Measurements from ENCODE around the gene UBD.

The UBD gene

GRCh38 chr6:29527126-29527525, 32.4 kb downstream of the UBD start:
- Histone ChIP-seq H3K4me3 (ENCODE audit: low read length, poor library complexity, severe bottlenecking) (no peak overlapping the region), H3F3A (ENCODE audit: low read depth) (peaks cover 16% of the 10 kb centered on the region), H4K20me1 (ENCODE audit: insufficient read depth, low read length, poor library complexity, severe bottlenecking) (no peaks in the 10 kb centered on the region), H3K9ac (ENCODE audit: low read depth, low read length, poor library complexity, severe bottlenecking) (no peak overlapping the region), H3K9me2 (replicated peaks; ENCODE audit: low read depth, low read length) (no peaks in the 10 kb centered on the region), H3K9me3 (ENCODE audit: insufficient read depth, low read depth, low read length) (peaks cover 5% of the 10 kb centered on the region; the same call in 1 of the 2 replicates), H3K4me1 (ENCODE audit: insufficient read depth, low read length, poor library complexity, severe bottlenecking) (peaks cover 57% of the 10 kb centered on the region), H3K27me3 (ENCODE audit: insufficient read depth, low read length, poor library complexity, severe bottlenecking) (no peaks in the 10 kb centered on the region), H3K4me2 (ENCODE audit: low read depth, low read length, poor library complexity, severe bottlenecking) (no peak overlapping the region), H3K36me3 (ENCODE audit: insufficient read depth, low read length) (no peaks in the 10 kb centered on the region), H2AFZ (ENCODE audit: low read length) (no peak overlapping the region), H3K79me2 (ENCODE audit: insufficient read depth, low read length) (no peaks in the 10 kb centered on the region)
- TF ChIP-seq, protein P1, sequence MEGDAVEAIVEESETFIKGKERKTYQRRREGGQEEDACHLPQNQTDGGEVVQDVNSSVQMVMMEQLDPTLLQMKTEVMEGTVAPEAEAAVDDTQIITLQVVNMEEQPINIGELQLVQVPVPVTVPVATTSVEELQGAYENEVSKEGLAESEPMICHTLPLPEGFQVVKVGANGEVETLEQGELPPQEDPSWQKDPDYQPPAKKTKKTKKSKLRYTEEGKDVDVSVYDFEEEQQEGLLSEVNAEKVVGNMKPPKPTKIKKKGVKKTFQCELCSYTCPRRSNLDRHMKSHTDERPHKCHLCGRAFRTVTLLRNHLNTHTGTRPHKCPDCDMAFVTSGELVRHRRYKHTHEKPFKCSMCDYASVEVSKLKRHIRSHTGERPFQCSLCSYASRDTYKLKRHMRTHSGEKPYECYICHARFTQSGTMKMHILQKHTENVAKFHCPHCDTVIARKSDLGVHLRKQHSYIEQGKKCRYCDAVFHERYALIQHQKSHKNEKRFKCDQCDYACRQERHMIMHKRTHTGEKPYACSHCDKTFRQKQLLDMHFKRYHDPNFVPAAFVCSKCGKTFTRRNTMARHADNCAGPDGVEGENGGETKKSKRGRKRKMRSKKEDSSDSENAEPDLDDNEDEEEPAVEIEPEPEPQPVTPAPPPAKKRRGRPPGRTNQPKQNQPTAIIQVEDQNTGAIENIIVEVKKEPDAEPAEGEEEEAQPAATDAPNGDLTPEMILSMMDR (conservative IDR thresholded peaks at IDR 0.05; ENCODE audit: low read length), result no peak
- TF ChIP-seq EZH2phosphoT487 (IDR thresholded peaks at IDR 0.05; ENCODE audit: borderline replicate concordance), result no peak

- no peak for TF ChIP-seq EZH2phosphoT487 (IDR thresholded peaks at IDR 0.05; ENCODE audit: borderline replicate concordance)
- TF ChIP-seq, protein P1 (conservative IDR thresholded peaks at IDR 0.05; ENCODE audit: low read length), result no peak
These were observed 34.3 kb downstream of the UBD start for GRCh38 chr6:29525311-29525639.

GRCh38 chr6:29524444-29525310, 34.9 kb downstream of the UBD start:
- Histone ChIP-seq H3K9me2 (replicated peaks; ENCODE audit: low read depth, low read length) (no peaks in the 10 kb centered on the region), H4K20me1 (ENCODE audit: insufficient read depth, low read length, poor library complexity, severe bottlenecking) (no peaks in the 10 kb centered on the region), H3K4me1 (ENCODE audit: insufficient read depth, low read length, poor library complexity, severe bottlenecking) (peaks cover 70% of the 10 kb centered on the region), H3K36me3 (ENCODE audit: insufficient read depth, low read length) (no peaks in the 10 kb centered on the region), H3K9ac (ENCODE audit: low read depth, low read length, poor library complexity, severe bottlenecking) (peak overlapping the region; percentile 49), H3K79me2 (ENCODE audit: insufficient read depth, low read length) (no peaks in the 10 kb centered on the region), H2AFZ (ENCODE audit: low read length) (0 out of 2 replicates have a peak overlapping the region, but pooled peaks have one; percentile 38), H3F3A (ENCODE audit: low read depth) (peaks cover 16% of the 10 kb centered on the region), H3K4me2 (ENCODE audit: low read depth, low read length, poor library complexity, severe bottlenecking) (peak overlapping the region; percentile 62), H3K4me3 (ENCODE audit: low read length, poor library complexity, severe bottlenecking) (peak overlapping the region; percentile 52), H3K9me3 (ENCODE audit: insufficient read depth, low read depth, low read length) (peaks cover 5% of the 10 kb centered on the region; the same call in 1 of the 2 replicates), H3K27me3 (ENCODE audit: insufficient read depth, low read length, poor library complexity, severe bottlenecking) (no peaks in the 10 kb centered on the region)
- TF ChIP-seq, protein P1 (conservative IDR thresholded peaks at IDR 0.05; ENCODE audit: low read length), result no peak
- no peak for TF ChIP-seq EZH2phosphoT487 (IDR thresholded peaks at IDR 0.05; ENCODE audit: borderline replicate concordance)

More at GRCh38 chr6:29525311-29525639, 34.3 kb downstream of the UBD start:
- H3K9ac ChIP-seq (ENCODE audit: low read depth, low read length, poor library complexity, severe bottlenecking), result peak overlapping the region; percentile 49
- peak overlapping the region; percentile 52 for H3K4me3 ChIP-seq (ENCODE audit: low read length, poor library complexity, severe bottlenecking)
- H3K27me3 ChIP-seq (ENCODE audit: insufficient read depth, low read length, poor library complexity, severe bottlenecking), result no peaks in the 10 kb centered on the region
- no peaks in the 10 kb centered on the region for H3K9me2 ChIP-seq (replicated peaks; ENCODE audit: low read depth, low read length)
- H3K4me1 ChIP-seq (ENCODE audit: insufficient read depth, low read length, poor library complexity, severe bottlenecking), result peaks cover 64% of the 10 kb centered on the region
- H3F3A ChIP-seq (ENCODE audit: low read depth), result peaks cover 16% of the 10 kb centered on the region
- no peaks in the 10 kb centered on the region for H4K20me1 ChIP-seq (ENCODE audit: insufficient read depth, low read length, poor library complexity, severe bottlenecking)
- peaks cover 5% of the 10 kb centered on the region; the same call in 1 of the 2 replicates for H3K9me3 ChIP-seq (ENCODE audit: insufficient read depth, low read depth, low read length)
- H3K79me2 ChIP-seq (ENCODE audit: insufficient read depth, low read length), result no peaks in the 10 kb centered on the region
- H3K36me3 ChIP-seq (ENCODE audit: insufficient read depth, low read length), result no peaks in the 10 kb centered on the region
- H3K4me2 ChIP-seq (ENCODE audit: low read depth, low read length, poor library complexity, severe bottlenecking), result peak overlapping the region; percentile 62
- 0 out of 2 replicates have a peak overlapping the region, but pooled peaks have one; percentile 38 for H2AFZ ChIP-seq (ENCODE audit: low read length)

All from Loucy (cell line).